IMR-90 (cell line): ENCODE measurements around the gene HMGN1. TPM values are rescaled to one million over a fixed set of nuclear protein-coding genes. Genes with fewer than 3 reads are reported as not detected.
A peak's percentile ranks its signal among the peaks of the same experiment; 100 is the strongest.
"Not testable (repeated sequence)": the region's sequence is repeated elsewhere in the genome, so short reads cannot be mapped to it uniquely, and the experiment has no call there.

ENCODE experiments used
- ATAC-seq: fragments of 200-7000 bp; cut with Tn5 transposase; 2 replicates; pipeline ENCODE4 v1.9.1; 2020; ENCODE audit warnings: low read depth, mild to moderate bottlenecking, moderate library complexity
- BruUV-seq: library from RNA; stranded (reverse); fragments of 400-500 nt; replicated peaks from 2 replicates; lab custom pipeline; 2021; lab: Mats Ljungman, UMichigan
- CTCF ChIA-PET: fragments of 300-600 bp; formaldehyde crosslinking; extraction: SDS; loops from one replicate; lab custom pipeline; 2021; ENCODE audit warnings: antibody characterized with exemption; lab: Yijun Ruan, JAX
- POLR2A ChIA-PET: fragments of 300-600 bp; sonication (Branson Sonifier 250); formaldehyde crosslinking; loops from one replicate; lab custom pipeline; 2022; ENCODE audit warnings: antibody characterized with exemption; ENCODE audit not compliant: unreplicated experiment; lab: Charles Lee
- DNase-seq: peaks from one replicate; pipeline ENCODE4 v3.0.0; 2013
- H2AFZ ChIP-seq: replicated peaks from 2 replicates; pipeline ENCODE3; 2013; ENCODE audit warnings: low read length, mild to moderate bottlenecking; ENCODE audit not compliant: poor library complexity
- H2AK5ac ChIP-seq: 2 replicates; pipeline ENCODE4 v1.6.1; 2013; ENCODE audit warnings: low read depth, low read length, inconsistent platforms
- H2AK9ac ChIP-seq: replicated peaks from 2 replicates; pipeline ENCODE3; 2013; ENCODE audit warnings: mild to moderate bottlenecking, low read depth, low read length, moderate library complexity; ENCODE audit not compliant: poor library complexity
- H2BK120ac ChIP-seq: 2 replicates; pipeline ENCODE4 v1.6.1; 2013; ENCODE audit warnings: low read depth, low read length, inconsistent platforms
- H2BK15ac ChIP-seq: 3 replicates; pipeline ENCODE4 v1.6.1; 2013; ENCODE audit warnings: low read depth, low read length, inconsistent platforms
- H2BK20ac ChIP-seq: 2 replicates; pipeline ENCODE4 v1.6.1; 2013; ENCODE audit warnings: low read depth, mild to moderate bottlenecking, inconsistent platforms, low read length, moderate library complexity
- H2BK5ac ChIP-seq: 2 replicates; pipeline ENCODE4 v1.6.1; 2013; ENCODE audit warnings: mild to moderate bottlenecking, low read depth, low read length, inconsistent platforms; ENCODE audit not compliant: poor library complexity, severe bottlenecking
- H3K14ac ChIP-seq: replicated peaks from 2 replicates; pipeline ENCODE4 v1.6.1; 2013; ENCODE audit warnings: low read depth, low read length, inconsistent platforms
- H3K18ac ChIP-seq: 2 replicates; pipeline ENCODE4 v1.6.1; 2013; ENCODE audit warnings: low read depth, low read length, control low read depth
- H3K23ac ChIP-seq: 2 replicates; pipeline ENCODE4 v1.6.1; 2013; ENCODE audit warnings: low read depth, low read length, inconsistent platforms
- H3K27ac ChIP-seq: 2 replicates; pipeline ENCODE4 v1.5.1; 2013; ENCODE audit warnings: mild to moderate bottlenecking, control low read depth, low read length; ENCODE audit not compliant: insufficient read depth
- H3K27me3 ChIP-seq: 2 replicates; pipeline ENCODE4 v1.6.1; 2013; ENCODE audit warnings: low read length; ENCODE audit not compliant: control insufficient read depth, insufficient read depth
- H3K36me3 ChIP-seq: 2 replicates; pipeline ENCODE4 v1.6.1; 2013; ENCODE audit warnings: low read length, mixed read lengths; ENCODE audit not compliant: control insufficient read depth, insufficient read depth
- H3K4ac ChIP-seq: 2 replicates; pipeline ENCODE4 v1.6.1; 2013; ENCODE audit warnings: low read depth, low read length, inconsistent platforms
- H3K4me1 ChIP-seq: 2 replicates; pipeline ENCODE4 v1.6.1; 2013; ENCODE audit warnings: low read length, mixed read lengths; ENCODE audit not compliant: control insufficient read depth, insufficient read depth
- H3K4me2 ChIP-seq: 2 replicates; pipeline ENCODE4 v1.6.1; 2013; ENCODE audit warnings: low read depth, mild to moderate bottlenecking, control low read depth, low read length, moderate library complexity
- H3K4me3 ChIP-seq: 2 replicates; pipeline ENCODE4 v1.5.1; 2013; ENCODE audit warnings: low read depth, mild to moderate bottlenecking, control low read depth, low read length, moderate library complexity; ENCODE audit not compliant: insufficient read depth
- H3K56ac ChIP-seq: 2 replicates; pipeline ENCODE4 v1.6.1; 2013; ENCODE audit warnings: low read length, inconsistent platforms; ENCODE audit not compliant: insufficient read depth; ENCODE audit errors: extremely low read depth
- H3K79me1 ChIP-seq, 2 experiments: 2 replicates each; pipeline ENCODE4 v1.6.1; 2013; ENCODE audit warnings: low read length in 2 of 2, inconsistent platforms in 1 of 2, low read depth in 1 of 2
- H3K9ac ChIP-seq: 2 replicates; pipeline ENCODE4 v1.6.1; 2013; ENCODE audit warnings: low read depth, low read length, control low read depth
- H3K9me1 ChIP-seq: 2 replicates; pipeline ENCODE4 v1.6.1; 2013; ENCODE audit warnings: low read length, inconsistent platforms; ENCODE audit not compliant: insufficient read depth
- H3K9me3 ChIP-seq: 2 replicates; pipeline ENCODE4 v1.6.1; 2013; ENCODE audit warnings: low read length; ENCODE audit not compliant: control insufficient read depth, insufficient read depth
- H4K20me1 ChIP-seq: 2 replicates; pipeline ENCODE4 v1.6.1; 2013; ENCODE audit warnings: low read length, inconsistent platforms; ENCODE audit not compliant: insufficient read depth
- H4K5ac ChIP-seq: 2 replicates; pipeline ENCODE4 v1.6.1; 2013; ENCODE audit warnings: mild to moderate bottlenecking, low read depth, low read length, control low read depth
- H4K8ac ChIP-seq, 2 experiments: 2 replicates each; pipeline ENCODE4 v1.6.1; 2013; ENCODE audit warnings: low read depth in 2 of 2, low read length in 2 of 2, control low read depth in 1 of 2, inconsistent platforms in 1 of 2
- H4K91ac ChIP-seq: 2 replicates; pipeline ENCODE4 v1.6.1; 2013; ENCODE audit warnings: low read depth, low read length, inconsistent platforms; ENCODE audit not compliant: insufficient read depth
- BHLHE40 ChIP-seq: fragments of 150-350 bp; IDR thresholded peaks from 2 replicates; pipeline ENCODE4 v1.6.1; 2016; ENCODE audit warnings: mild to moderate bottlenecking, low read depth, low read length
- CTCF ChIP-seq: conservative IDR thresholded peaks from 2 replicates; pipeline ENCODE4 v1.5.1; 2012; ENCODE audit warnings: mild to moderate bottlenecking, low read depth, low read length, improper control_type of control experiment
- MXI1 ChIP-seq: IDR thresholded peaks from 2 replicates; pipeline ENCODE4 v1.6.1; 2012; ENCODE audit warnings: low read depth, mild to moderate bottlenecking, low read length, moderate library complexity, borderline replicate concordance
- RAD21 ChIP-seq: IDR thresholded peaks from 2 replicates; pipeline ENCODE4 v1.6.1; 2012; ENCODE audit warnings: low read length, improper control_type of control experiment
- RFX5 ChIP-seq: IDR thresholded peaks from 2 replicates; pipeline ENCODE4 v1.8.0; 2012; ENCODE audit warnings: low read depth, mild to moderate bottlenecking, low read length, moderate library complexity
- USF2 ChIP-seq: fragments of 150-350 bp; IDR thresholded peaks from 2 replicates; pipeline ENCODE4 v1.6.1; 2017; ENCODE audit warnings: mild to moderate bottlenecking, antibody characterized with exemption, low read length, low read depth
- WGBS, 2 experiments: methylation state at CpG; one replicate each; pipeline versions ENCODE4 v1.1.5 to v1.1.7; 2013; ENCODE audit warnings: missing lambda C conversion rate in 2 of 2; ENCODE audit not compliant: insufficient read length in 1 of 2; ENCODE audit errors: extremely low coverage in 2 of 2; 5-methylcytosine and 5-hydroxymethylcytosine counted together
- dilution Hi-C: fragments of 300-500 bp; cut with HindIII; formaldehyde crosslinking; loops from one replicate; pipeline ENCODE4 v1.14.3; 2018; ENCODE audit warnings: low sequenced_read_pairs; ENCODE audit not compliant: unreplicated experiment
- in situ Hi-C: fragments of 300-500 bp; cut with MboI; formaldehyde crosslinking; loops from 3 replicates; pipeline ENCODE4 v1.14.3; 2019; ENCODE audit warnings: low sequenced_read_pairs, inconsistent platforms, mixed read lengths
- intact Hi-C: fragments of 100-400 bp; cut with micrococcal nuclease; formaldehyde crosslinking; loops from 2 replicates; pipeline ENCODE4 v1.10.0; 2022
- polyA plus RNA-seq, 3 experiments: library from polyadenylated mRNA; depleted of rRNA; stranded (reverse); fragments of >200 nt; gene quantifications; 2 replicates each; pipeline ENCODE4 v1.2.3, GENCODE V29; 2012; ENCODE audit warnings: low replicate concordance in 1 of 3
- total RNA-seq: library from RNA; depleted of rRNA; stranded (reverse); fragments of >200 nt; gene quantifications from 2 replicates; pipeline ENCODE4 v1.2.3, GENCODE V29; 2012

HMGN1 gene
- total and polyA plus RNA-seq, 2 of the 4 experiments (the other 2 are of a cell fraction) = 55.2 to 155 TPM

DNA sequence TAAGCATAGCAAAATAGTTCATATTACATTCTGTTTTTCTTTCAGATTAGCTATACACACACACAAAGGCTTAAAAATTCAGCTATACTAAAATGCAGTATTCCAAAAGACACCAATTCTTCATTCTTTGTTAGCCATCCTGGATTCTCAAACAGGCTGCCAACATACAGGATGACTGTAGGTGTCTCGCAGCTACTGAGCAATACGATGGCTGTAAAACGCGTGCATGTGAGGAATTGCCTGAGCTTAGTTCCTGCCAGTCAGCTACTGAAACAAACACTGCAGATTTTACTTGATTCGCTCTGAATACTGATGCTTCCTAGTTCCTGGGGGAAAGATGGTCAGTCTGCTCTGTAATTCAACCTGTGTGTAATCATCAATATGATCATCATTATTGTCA lies 24.7 kb upstream of the HMGN1 start:
- TF ChIP-seq USF2 (no peak), CTCF (peak; percentile 32; the same call in 1 of the 2 replicates), RAD21 (peak; percentile 47), BHLHE40 (peak; percentile 16; the same call in 1 of the 2 replicates), MXI1 (no peak), RFX5 (no peak)
- H2AK5ac ChIP-seq = no peak overlapping the region
- ATAC-seq (peak; percentile 80), DNase-seq (peak; percentile 47)
- no peak overlapping the region for H2BK15ac ChIP-seq
- ChIA-PET POLR2A (no interaction called here), CTCF (no interaction called here)
- no peaks in the 10 kb centered on the region for H4K20me1 ChIP-seq
- intact Hi-C loops = no loop called here
- H3K4me2 ChIP-seq = 0 out of 2 replicates have a peak overlapping the region, but pooled peaks have one; percentile 35
- H3K27ac ChIP-seq = no peak overlapping the region
- no peaks in the 10 kb centered on the region for H3K79me1 ChIP-seq
- H4K91ac ChIP-seq = no peak overlapping the region
- H3K56ac ChIP-seq = no peak overlapping the region
- H4K5ac ChIP-seq = no peak overlapping the region
- H2BK20ac ChIP-seq = peak overlapping the region; percentile 22; the same call in 1 of the 2 replicates
- H3K18ac ChIP-seq = no peak overlapping the region
- no peaks in the 10 kb centered on the region for H3K9me3 ChIP-seq
- H3K4ac ChIP-seq = no peak overlapping the region
- dilution Hi-C loops = no loop called here
- BruUV-seq = no TSS peak
- peak overlapping the region; percentile 5 for H2AFZ ChIP-seq
- H3K4me1 ChIP-seq = 0 out of 2 replicates have a peak, but pooled peaks cover 1% of the 10 kb centered on the region
- no peak overlapping the region for H4K8ac ChIP-seq
- no peak overlapping the region for H3K9ac ChIP-seq
- no peak overlapping the region for H3K23ac ChIP-seq
- no peaks in the 10 kb centered on the region for H3K9me1 ChIP-seq
- in situ Hi-C loops = no loop called here
- 0 out of 2 replicates have a peak, but pooled peaks cover 2% of the 10 kb centered on the region for H3K27me3 ChIP-seq
- H2BK5ac ChIP-seq = no peak overlapping the region
- H3K4me3 ChIP-seq = no peak overlapping the region
- WGBS, 2 experiments = 19% methylated on average over 4 of the region's 5 CpGs; no CpG with 5 or more reads in 1 of the 2 experiments
- no peak overlapping the region for H2BK120ac ChIP-seq
- H3K14ac ChIP-seq = no peak overlapping the region
- no peaks in the 10 kb centered on the region for H3K36me3 ChIP-seq
- H2AK9ac ChIP-seq = no peak overlapping the region

DNA sequence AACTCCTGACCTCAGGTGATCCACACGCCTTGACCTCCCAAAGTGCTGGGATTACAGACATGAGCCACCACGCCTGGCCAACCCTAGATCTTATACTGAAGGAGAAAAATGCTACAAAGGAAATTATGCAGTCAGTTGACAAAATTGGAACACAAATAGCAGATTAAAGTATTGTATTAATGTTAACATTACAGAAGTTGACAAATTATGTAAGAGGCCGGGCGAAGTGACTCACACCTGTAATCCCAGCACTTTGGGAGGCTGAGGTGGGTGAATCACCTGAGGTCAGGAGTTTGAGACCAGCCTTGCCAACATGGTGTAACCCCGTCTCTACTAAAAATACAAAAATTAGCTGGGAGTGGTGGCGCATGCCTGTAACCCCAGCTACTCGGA lies 21.0 kb upstream of the HMGN1 start:
- in situ Hi-C loops, POLR2A ChIA-PET: not testable (repeated sequence)

More for the DNA sequence above, 21.0 kb upstream of the HMGN1 start:
- H3K14ac ChIP-seq, intact Hi-C loops, H2BK5ac ChIP-seq, H3K4me1 ChIP-seq, DNase-seq, H3K4ac ChIP-seq, H4K91ac ChIP-seq, ATAC-seq, H3K4me3 ChIP-seq, H3K18ac ChIP-seq, H3K36me3 ChIP-seq, H3K56ac ChIP-seq, H3K23ac ChIP-seq, H3K79me1 ChIP-seq, dilution Hi-C loops, H3K9me1 ChIP-seq, H3K9me3 ChIP-seq, BruUV-seq, H4K8ac ChIP-seq, H3K9ac ChIP-seq, H2AK5ac ChIP-seq, H2AK9ac ChIP-seq, H2BK120ac ChIP-seq, H2BK15ac ChIP-seq, H4K5ac ChIP-seq, H4K20me1 ChIP-seq, CTCF ChIA-PET, H3K27me3 ChIP-seq, H2AFZ ChIP-seq, H3K4me2 ChIP-seq, H3K27ac ChIP-seq, H2BK20ac ChIP-seq: not testable (repeated sequence)
- 83% methylated on average over 1 of the region's 7 CpGs; no CpG with 5 or more reads in 1 of the 2 experiments for WGBS, 2 experiments
